Measurements from ENCODE around the gene ZNF280B.

DNA sequence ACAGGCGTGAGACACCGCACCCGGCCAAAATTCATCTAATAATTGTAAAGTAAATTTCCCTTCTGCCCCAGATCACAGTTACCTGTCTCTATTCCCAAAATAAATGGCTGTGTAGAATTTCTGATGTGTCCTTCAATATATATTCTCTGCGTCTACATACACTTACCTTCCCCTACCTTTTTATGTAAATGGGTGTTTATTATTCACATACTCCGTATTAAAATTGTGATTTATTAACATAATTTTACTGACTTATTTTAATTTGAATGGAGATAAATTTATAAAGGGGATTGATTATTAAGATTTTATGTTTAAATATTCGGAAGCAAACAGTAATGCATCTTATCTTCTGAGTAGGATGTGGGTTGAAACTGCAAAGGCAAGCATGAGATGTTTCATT is 28.0 kb upstream of the ZNF280B start:
- TF ChIP-seq, protein P1, sequence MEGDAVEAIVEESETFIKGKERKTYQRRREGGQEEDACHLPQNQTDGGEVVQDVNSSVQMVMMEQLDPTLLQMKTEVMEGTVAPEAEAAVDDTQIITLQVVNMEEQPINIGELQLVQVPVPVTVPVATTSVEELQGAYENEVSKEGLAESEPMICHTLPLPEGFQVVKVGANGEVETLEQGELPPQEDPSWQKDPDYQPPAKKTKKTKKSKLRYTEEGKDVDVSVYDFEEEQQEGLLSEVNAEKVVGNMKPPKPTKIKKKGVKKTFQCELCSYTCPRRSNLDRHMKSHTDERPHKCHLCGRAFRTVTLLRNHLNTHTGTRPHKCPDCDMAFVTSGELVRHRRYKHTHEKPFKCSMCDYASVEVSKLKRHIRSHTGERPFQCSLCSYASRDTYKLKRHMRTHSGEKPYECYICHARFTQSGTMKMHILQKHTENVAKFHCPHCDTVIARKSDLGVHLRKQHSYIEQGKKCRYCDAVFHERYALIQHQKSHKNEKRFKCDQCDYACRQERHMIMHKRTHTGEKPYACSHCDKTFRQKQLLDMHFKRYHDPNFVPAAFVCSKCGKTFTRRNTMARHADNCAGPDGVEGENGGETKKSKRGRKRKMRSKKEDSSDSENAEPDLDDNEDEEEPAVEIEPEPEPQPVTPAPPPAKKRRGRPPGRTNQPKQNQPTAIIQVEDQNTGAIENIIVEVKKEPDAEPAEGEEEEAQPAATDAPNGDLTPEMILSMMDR (optimal IDR thresholded peaks at IDR 0.05 in 1 of 3, IDR thresholded peaks at IDR 0.05 in 1 of 3, conservative IDR thresholded peaks at IDR 0.05 in 1 of 3; ENCODE audit: extremely low read depth in 1 of 3, insufficient read depth in 2 of 3, low read length in 3 of 3), result no peak
- TF ChIP-seq EZH2 (IDR thresholded peaks at IDR 0.05; ENCODE audit: low read length), result no peak

Measured in keratinocyte (primary cell).